ENCODE results near the gene GPR158. TPM values are rescaled to one million over a fixed set of nuclear protein-coding genes. Genes with fewer than 3 reads are reported as not detected.

The GPR158 gene
- total RNA-seq, 1 experiment from 2014 or later: 0.07 TPM

DNA sequence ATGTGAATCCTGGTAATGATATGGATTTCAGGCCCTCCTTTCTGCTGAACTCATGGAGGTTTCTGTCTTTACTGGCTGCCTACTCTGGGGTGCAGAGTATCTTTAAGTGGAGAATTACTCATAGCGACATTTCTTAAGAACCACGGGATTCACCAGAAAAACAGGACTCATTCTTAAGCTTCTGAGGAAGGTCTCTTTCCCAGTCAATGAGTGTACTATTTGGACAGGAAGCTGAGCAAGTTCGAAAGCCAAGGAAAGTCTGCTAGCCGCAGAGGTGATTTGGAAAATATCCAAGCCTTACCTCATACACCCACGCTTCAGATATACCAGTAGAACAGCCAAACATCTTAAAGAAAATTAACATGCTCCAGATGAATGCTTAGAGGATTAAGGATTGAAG, 381.7 kb downstream of the GPR158 start:
- TF ChIP-seq, protein P1, sequence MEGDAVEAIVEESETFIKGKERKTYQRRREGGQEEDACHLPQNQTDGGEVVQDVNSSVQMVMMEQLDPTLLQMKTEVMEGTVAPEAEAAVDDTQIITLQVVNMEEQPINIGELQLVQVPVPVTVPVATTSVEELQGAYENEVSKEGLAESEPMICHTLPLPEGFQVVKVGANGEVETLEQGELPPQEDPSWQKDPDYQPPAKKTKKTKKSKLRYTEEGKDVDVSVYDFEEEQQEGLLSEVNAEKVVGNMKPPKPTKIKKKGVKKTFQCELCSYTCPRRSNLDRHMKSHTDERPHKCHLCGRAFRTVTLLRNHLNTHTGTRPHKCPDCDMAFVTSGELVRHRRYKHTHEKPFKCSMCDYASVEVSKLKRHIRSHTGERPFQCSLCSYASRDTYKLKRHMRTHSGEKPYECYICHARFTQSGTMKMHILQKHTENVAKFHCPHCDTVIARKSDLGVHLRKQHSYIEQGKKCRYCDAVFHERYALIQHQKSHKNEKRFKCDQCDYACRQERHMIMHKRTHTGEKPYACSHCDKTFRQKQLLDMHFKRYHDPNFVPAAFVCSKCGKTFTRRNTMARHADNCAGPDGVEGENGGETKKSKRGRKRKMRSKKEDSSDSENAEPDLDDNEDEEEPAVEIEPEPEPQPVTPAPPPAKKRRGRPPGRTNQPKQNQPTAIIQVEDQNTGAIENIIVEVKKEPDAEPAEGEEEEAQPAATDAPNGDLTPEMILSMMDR (IDR thresholded peaks at IDR 0.05; ENCODE audit: insufficient read depth in 1 of 2, low read depth in 1 of 2, low read length in 1 of 2, severe bottlenecking in 1 of 2, unreplicated experiment in 1 of 2): no peak
- Histone ChIP-seq H3K36me3 (ENCODE audit: control insufficient read depth, insufficient read depth, low read length) (no peaks in the 10 kb centered on the region), H3K4me3 (ENCODE audit: low read depth, low read length) (no peak overlapping the region), H3K9me3 (0 out of 2 replicates have a peak, but pooled peaks cover 3% of the 10 kb centered on the region), H3K27me3 (replicated peaks; ENCODE audit: control insufficient read depth, insufficient read depth, low read length) (peaks cover 1% of the 10 kb centered on the region; the same call in 1 of the 2 replicates), H3K4me1 (no peaks in the 10 kb centered on the region)
- Mint-ChIP-seq H3K4me3 (ENCODE audit: unreplicated experiment) (no peak overlapping the region), H3K9me3 (ENCODE audit: unreplicated experiment) (no peaks in the 10 kb centered on the region), H3K4me1 (ENCODE audit: low read depth, unreplicated experiment) (no peaks in the 10 kb centered on the region), H3K27me3 (ENCODE audit: insufficient read depth, unreplicated experiment) (peaks cover 12% of the 10 kb centered on the region), H3K27ac (ENCODE audit: unreplicated experiment) (no peak overlapping the region), H3K36me3 (ENCODE audit: insufficient read depth, unreplicated experiment) (no peaks in the 10 kb centered on the region)
- intact Hi-C loops (cut with micrococcal nuclease; ENCODE audit: unreplicated experiment): no loop called here
- ChIA-PET CTCF (no interaction called here), POLR2A (no interaction called here)
- DNase-seq: no peak
- BruUV-seq (replicated peaks): no TSS peak

DNA sequence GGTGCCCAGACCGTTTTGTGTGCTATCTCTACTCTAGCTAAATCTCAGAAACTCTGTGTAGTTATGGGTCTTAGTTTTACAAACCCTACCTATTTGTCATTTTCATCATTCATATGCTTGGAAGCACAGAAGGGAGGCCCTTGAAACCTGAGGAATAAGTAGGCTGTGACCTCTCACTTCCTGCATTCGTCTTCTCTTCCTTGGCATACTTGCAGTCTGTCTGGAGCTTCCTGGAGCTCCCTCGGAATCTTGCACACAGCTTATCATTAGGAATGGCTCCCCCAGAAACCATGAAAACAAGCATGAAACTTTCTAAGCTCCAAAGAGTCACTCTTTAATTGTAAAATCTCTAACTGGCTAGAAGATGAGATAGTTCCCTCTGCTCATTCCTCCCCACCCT, 382.3 kb downstream of the GPR158 start:
- Mint-ChIP-seq H3K4me1 (ENCODE audit: low read depth, unreplicated experiment) (no peaks in the 10 kb centered on the region), H3K36me3 (ENCODE audit: insufficient read depth, unreplicated experiment) (no peaks in the 10 kb centered on the region), H3K27ac (ENCODE audit: unreplicated experiment) (no peak overlapping the region), H3K27me3 (ENCODE audit: insufficient read depth, unreplicated experiment) (peaks cover 12% of the 10 kb centered on the region), H3K4me3 (ENCODE audit: unreplicated experiment) (no peak overlapping the region), H3K9me3 (ENCODE audit: unreplicated experiment) (no peaks in the 10 kb centered on the region)
- no peaks in the 10 kb centered on the region for H3K36me3 ChIP-seq (ENCODE audit: control insufficient read depth, insufficient read depth, low read length)
- TF ChIP-seq, protein P1 (IDR thresholded peaks at IDR 0.05; ENCODE audit: insufficient read depth in 1 of 2, low read depth in 1 of 2, low read length in 1 of 2, severe bottlenecking in 1 of 2, unreplicated experiment in 1 of 2): no peak
- H3K27me3 ChIP-seq (replicated peaks; ENCODE audit: control insufficient read depth, insufficient read depth, low read length): peaks cover 1% of the 10 kb centered on the region; the same call in 1 of the 2 replicates
- no peak for DNase-seq
- CTCF ChIA-PET: interaction anchor here (0.6 kb wide), 1 partner anchor 134 kb away, joined by 8 read pairs; no protein-coding TSS in a partner anchor
- POLR2A ChIA-PET: no interaction called here
- H3K4me3 ChIP-seq (ENCODE audit: low read depth, low read length): no peak overlapping the region
- no peaks in the 10 kb centered on the region for H3K4me1 ChIP-seq
- H3K9me3 ChIP-seq: 0 out of 2 replicates have a peak, but pooled peaks cover 3% of the 10 kb centered on the region
- intact Hi-C loops (cut with micrococcal nuclease; ENCODE audit: unreplicated experiment): no loop called here
- BruUV-seq (replicated peaks): no TSS peak

DNA sequence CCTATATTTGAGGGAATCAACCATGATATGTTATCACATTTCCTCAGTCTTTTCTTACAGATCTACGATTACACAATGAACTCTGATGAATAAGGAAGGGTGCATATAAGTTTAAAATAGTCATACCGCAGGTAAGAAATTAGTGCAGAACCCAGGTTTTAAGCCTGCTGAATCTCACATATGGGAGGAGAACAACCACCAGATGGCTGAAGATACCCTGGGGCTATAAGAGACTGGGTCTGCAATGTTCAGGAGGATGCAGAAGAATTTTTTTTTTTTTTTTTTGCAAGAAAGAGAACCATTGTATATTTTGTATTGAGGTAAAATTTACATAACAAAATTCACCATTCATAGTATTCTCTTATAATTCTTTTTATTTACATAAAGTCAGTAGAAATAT, 387.0 kb downstream of the GPR158 start:
- no peak overlapping the region for H3K27ac Mint-ChIP-seq (ENCODE audit: unreplicated experiment)

More for the DNA sequence above, 387.0 kb downstream of the GPR158 start:
- no TSS peak for BruUV-seq (replicated peaks)
- intact Hi-C loops (cut with micrococcal nuclease; ENCODE audit: unreplicated experiment): no loop called here
- POLR2A ChIA-PET: no interaction called here
- Histone ChIP-seq H3K9me3 (0 out of 2 replicates have a peak, but pooled peaks cover 3% of the 10 kb centered on the region), H3K27me3 (replicated peaks; ENCODE audit: control insufficient read depth, insufficient read depth, low read length) (peaks cover 1% of the 10 kb centered on the region; the same call in 1 of the 2 replicates), H3K4me3 (ENCODE audit: low read depth, low read length) (no peak overlapping the region), H3K36me3 (ENCODE audit: control insufficient read depth, insufficient read depth, low read length) (no peaks in the 10 kb centered on the region), H3K4me1 (peaks cover 8% of the 10 kb centered on the region)
- H3K4me1 Mint-ChIP-seq (ENCODE audit: low read depth, unreplicated experiment): peaks cover 9% of the 10 kb centered on the region
- no peaks in the 10 kb centered on the region for H3K36me3 Mint-ChIP-seq (ENCODE audit: insufficient read depth, unreplicated experiment)
- TF ChIP-seq, protein P1 (IDR thresholded peaks at IDR 0.05; ENCODE audit: insufficient read depth in 1 of 2, low read depth in 1 of 2, low read length in 1 of 2, severe bottlenecking in 1 of 2, unreplicated experiment in 1 of 2): no peak
- CTCF ChIA-PET: no interaction called here
- no peaks in the 10 kb centered on the region for H3K9me3 Mint-ChIP-seq (ENCODE audit: unreplicated experiment)
- H3K4me3 Mint-ChIP-seq (ENCODE audit: unreplicated experiment): no peak overlapping the region
- no peak for DNase-seq
- H3K27me3 Mint-ChIP-seq (ENCODE audit: insufficient read depth, unreplicated experiment): no peaks in the 10 kb centered on the region

All from Caco-2 (cell line).